Panc1 (cell line): Measurements from ENCODE around the gene NOX3. TPM values are rescaled to one million over a fixed set of nuclear protein-coding genes. Genes with fewer than 3 reads are reported as not detected.

Experiments
- ATAC-seq: fragments of 200-7000 bp; cut with Tn5 transposase; 2 replicates; pipeline ENCODE4 v1.9.1; 2020; ENCODE audit warnings: mild to moderate bottlenecking, moderate library complexity
- BruUV-seq: library from RNA; stranded (reverse); fragments of 400-500 nt; replicated peaks from 2 replicates; lab custom pipeline; 2021; lab: Mats Ljungman, UMichigan
- CTCF ChIA-PET: fragments of 300-600 bp; sonication (Branson Sonifier 250); formaldehyde crosslinking; loops from one replicate; lab custom pipeline; 2022; ENCODE audit warnings: antibody characterized with exemption; lab: Charles Lee
- POLR2A ChIA-PET: fragments of 300-600 bp; sonication (Branson Sonifier 250); formaldehyde crosslinking; loops from one replicate; lab custom pipeline; 2022; ENCODE audit warnings: antibody characterized with exemption; lab: Charles Lee
- DNase-seq: peaks from one replicate; pipeline ENCODE4 v3.0.0-alpha.2; 2010; ENCODE audit warnings: low read depth, low spot score
- H3K27ac ChIP-seq: 2 replicates; pipeline ENCODE4 v1.5.1; 2011; ENCODE audit warnings: mild to moderate bottlenecking, low read length, inconsistent platforms
- H3K27me3 ChIP-seq: fragments of 200-500 bp; sonication (Bioruptor generic); 2 replicates; pipeline ENCODE4 v1.6.0; 2014; ENCODE audit warnings: low read length, inconsistent platforms; ENCODE audit not compliant: control insufficient read depth, insufficient read depth
- H3K36me3 ChIP-seq: fragments of 200-500 bp; sonication (Bioruptor generic); 2 replicates; pipeline ENCODE4 v1.5.1; 2014; ENCODE audit warnings: inconsistent platforms, mild to moderate bottlenecking, low read length, moderate library complexity; ENCODE audit not compliant: control insufficient read depth, insufficient read depth
- H3K4me1 ChIP-seq: 2 replicates; pipeline ENCODE4 v1.5.1; 2011; ENCODE audit warnings: inconsistent platforms, mild to moderate bottlenecking, low read length, moderate library complexity; ENCODE audit not compliant: control insufficient read depth, insufficient read depth
- H3K4me3 ChIP-seq, 2 experiments: 2 replicates each; pipeline ENCODE4 v1.5.1; 2011 to 2012; ENCODE audit warnings: low read depth in 2 of 2, low read length in 2 of 2, mild to moderate bottlenecking in 2 of 2, inconsistent platforms in 1 of 2, moderate library complexity in 1 of 2
- H3K9me3 ChIP-seq: fragments of 200-500 bp; sonication (Bioruptor generic); 2 replicates; pipeline ENCODE4 v1.5.1; 2014; ENCODE audit warnings: low read depth, mild to moderate bottlenecking, inconsistent platforms, low read length, moderate library complexity; ENCODE audit not compliant: control insufficient read depth, insufficient read depth
- CTCF ChIP-seq: fragments of 450-650 bp; IDR thresholded peaks from 2 replicates; pipeline ENCODE4 v1.5.1; 2017; ENCODE audit warnings: mild to moderate bottlenecking
- POLR2AphosphoS5 ChIP-seq: IDR thresholded peaks from 2 replicates; pipeline ENCODE4 v1.6.1; 2012; ENCODE audit warnings: mild to moderate bottlenecking, low read depth, low read length, moderate library complexity
- REST ChIP-seq, 2 experiments: IDR thresholded peaks; 2 replicates each; pipeline ENCODE4 v1.6.1; 2011 to 2012; ENCODE audit warnings: low read depth in 2 of 2, control low read depth in 1 of 2, low read length in 1 of 2, mild to moderate bottlenecking in 1 of 2, moderate library complexity in 1 of 2; ENCODE audit not compliant: insufficient read depth in 1 of 2
- SIN3A ChIP-seq: IDR thresholded peaks from 2 replicates; pipeline ENCODE4 v1.6.1; 2012; ENCODE audit warnings: low read depth, mild to moderate bottlenecking, low read length, moderate library complexity, borderline replicate concordance; ENCODE audit not compliant: insufficient read depth
- TCF7L2 ChIP-seq: IDR thresholded peaks from 2 replicates; pipeline ENCODE4 v1.6.1; 2011; ENCODE audit warnings: mild to moderate bottlenecking, low read depth, low read length, inconsistent platforms
- in situ Hi-C: cut with HindIII; loops from 2 replicates; pipeline ENCODE4 v1.10.0; 2016; ENCODE audit warnings: low sequenced_read_pairs, low pct_unique_long_range_greater_than_20kb
- intact Hi-C: fragments of 100-400 bp; cut with micrococcal nuclease; formaldehyde crosslinking; loops from one replicate; pipeline ENCODE4 v1.10.0; 2022; ENCODE audit not compliant: unreplicated experiment
- total RNA-seq: library from RNA; stranded (reverse); gene quantifications from one replicate; pipeline ENCODE4 v1.2.1, GENCODE V29; 2021; ENCODE audit not compliant: unreplicated experiment

The NOX3 gene
- total RNA-seq, 1 experiment from 2014 or later, result not detected

GRCh38 chr6:155450240-155450581 lies 5.4 kb downstream of the NOX3 start:
- no peaks in the 10 kb centered on the region for H3K36me3 ChIP-seq
- in situ Hi-C loops (no loop called here), intact Hi-C loops (no loop called here)
- TF ChIP-seq SIN3A, result no peak
- TF ChIP-seq REST (IDR thresholded peaks at IDR 0.05; ENCODE audit: insufficient read depth in 1 of 2, low read depth in 2 of 2, low read length in 1 of 2), result no peak
- TF ChIP-seq TCF7L2, result no peak
- no peak for TF ChIP-seq POLR2AphosphoS5
- no peak for TF ChIP-seq CTCF
- H3K9me3 ChIP-seq, result no peaks in the 10 kb centered on the region
- no peak overlapping the region for H3K4me3 ChIP-seq
- H3K4me1 ChIP-seq, result no peaks in the 10 kb centered on the region
- H3K27ac ChIP-seq, result no peak overlapping the region
- CTCF ChIA-PET, result no interaction called here
- DNase-seq, result no peak
- BruUV-seq, result no TSS peak
- ATAC-seq, result peak; percentile 26; the same call in 1 of the 2 replicates
- POLR2A ChIA-PET, result no interaction called here
- H3K27me3 ChIP-seq, result no peaks in the 10 kb centered on the region

GRCh38 chr6:155449450-155450239 lies 6.0 kb downstream of the NOX3 start:
- BruUV-seq, result no TSS peak
- ATAC-seq (no peak), DNase-seq (no peak)
- Histone ChIP-seq H3K4me1 (0 out of 2 replicates have a peak, but pooled peaks cover under 1% of the 10 kb centered on the region), H3K27me3 (no peaks in the 10 kb centered on the region), H3K36me3 (no peaks in the 10 kb centered on the region), H3K9me3 (no peaks in the 10 kb centered on the region), H3K4me3 (no peak overlapping the region), H3K27ac (no peak overlapping the region)
- POLR2A ChIA-PET, result no interaction called here
- TF ChIP-seq CTCF (no peak), REST (IDR thresholded peaks at IDR 0.05; ENCODE audit: insufficient read depth in 1 of 2, low read depth in 2 of 2, low read length in 1 of 2) (no peak), TCF7L2 (no peak), POLR2AphosphoS5 (no peak), SIN3A (no peak)
- CTCF ChIA-PET, result no interaction called here
- intact Hi-C loops, result no loop called here
- in situ Hi-C loops, result no loop called here
